Bronchial epithelial cell (primary cell): ENCODE data around the gene IL33. TPM values are rescaled to one million over a fixed set of nuclear protein-coding genes. Genes with fewer than 3 reads are reported as not detected.

Experiments used
- DNase-seq: peaks from one replicate; pipeline ENCODE4 v3.0.0-alpha.2; 2010; ENCODE audit warnings: low read depth
- FAIRE-seq: peaks from 2 replicates; lab custom pipeline; 2011; peaks lifted over from hg19 to GRCh38; lab: Jason Lieb, UNC
- H3K27me3 ChIP-seq: 2 replicates; pipeline ENCODE4 v1.5.1; 2011; ENCODE audit warnings: low read length; ENCODE audit not compliant: control insufficient read depth, insufficient read depth
- H3K36me3 ChIP-seq: 2 replicates; pipeline ENCODE4 v1.5.1; 2011; ENCODE audit warnings: low read length; ENCODE audit not compliant: control insufficient read depth, insufficient read depth
- H3K4me3 ChIP-seq: 2 replicates; pipeline ENCODE4 v1.5.1; 2011; ENCODE audit warnings: mild to moderate bottlenecking, low read depth, low read length, control low read depth
- CTCF ChIP-seq: IDR thresholded peaks from 2 replicates; pipeline ENCODE4 v1.5.1; 2011; ENCODE audit warnings: mild to moderate bottlenecking, moderate library complexity, low read length, control low read depth, inconsistent platforms; ENCODE audit not compliant: insufficient read depth, severe bottlenecking
- total RNA-seq: library from RNA; depleted of rRNA; stranded (reverse); fragments of >200 nt; gene quantifications from 2 replicates; pipeline ENCODE4 v1.2.1, GENCODE V29; 2014

IL33 gene
- total RNA-seq, 1 donor from 2014 or later, result 2.4 TPM

GRCh38 chr9:6184749-6185645, 30.6 kb upstream of the IL33 start:
- Histone ChIP-seq H3K4me3 (no peak overlapping the region), H3K36me3 (no peaks in the 10 kb centered on the region), H3K27me3 (no peaks in the 10 kb centered on the region)
- no peak for TF ChIP-seq CTCF
- DNase-seq, result no peak
- FAIRE-seq, result no peak

- Histone ChIP-seq H3K27me3 (no peaks in the 10 kb centered on the region), H3K4me3 (no peak overlapping the region), H3K36me3 (no peaks in the 10 kb centered on the region)
- DNase-seq, result no peak
- no peak for TF ChIP-seq CTCF
- no peak for FAIRE-seq
Measured at GRCh38 chr9:6186691-6187090, 28.9 kb upstream of the IL33 start.

- H3K27me3 ChIP-seq, result no peaks in the 10 kb centered on the region
- no peaks in the 10 kb centered on the region for H3K36me3 ChIP-seq
- DNase-seq (no peak), FAIRE-seq (no peak)
- H3K4me3 ChIP-seq, result no peak overlapping the region
- no peak for TF ChIP-seq CTCF
Measured at GRCh38 chr9:6187272-6187671, 28.3 kb upstream of the IL33 start.

- no peaks in the 10 kb centered on the region for H3K36me3 ChIP-seq
- H3K27me3 ChIP-seq, result no peaks in the 10 kb centered on the region
- no peak for TF ChIP-seq CTCF
- no peak for DNase-seq
- FAIRE-seq, result no peak
- no peak overlapping the region for H3K4me3 ChIP-seq
Measured at GRCh38 chr9:6188466-6188865, 27.1 kb upstream of the IL33 start.

- FAIRE-seq (no peak), DNase-seq (no peak)
- Histone ChIP-seq H3K27me3 (no peaks in the 10 kb centered on the region), H3K4me3 (no peak overlapping the region), H3K36me3 (no peaks in the 10 kb centered on the region)
- TF ChIP-seq CTCF, result no peak
Measured at GRCh38 chr9:6188906-6189305, 26.7 kb upstream of the IL33 start.
